ENCODE results near the gene SMARCB1. TPM values are rescaled to one million over a fixed set of nuclear protein-coding genes. Genes with fewer than 3 reads are reported as not detected.

The SMARCB1 gene
- total and polyA plus RNA-seq, 7 donors: 25.0 to 85.7 (median 43.9) TPM

DNA sequence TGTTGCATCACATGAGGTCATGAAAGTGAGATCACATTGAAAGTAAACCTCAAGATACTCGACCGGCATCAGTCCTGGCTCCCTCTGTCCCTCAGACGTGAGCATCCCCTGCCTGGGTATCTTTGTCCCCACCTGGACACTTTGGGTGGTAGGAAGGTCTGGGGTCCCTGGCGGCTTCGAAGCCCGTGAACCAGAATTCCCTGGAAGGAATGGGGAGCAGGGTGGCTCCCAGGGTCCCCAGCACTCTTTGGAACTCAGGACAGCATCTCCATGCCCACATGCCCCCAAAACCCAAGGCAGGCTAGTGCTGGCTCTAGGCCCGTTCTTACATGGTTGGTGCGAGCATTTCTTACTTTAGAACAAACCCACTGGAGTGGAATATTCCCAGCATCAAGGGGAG lies 44.5 kb downstream of the SMARCB1 start:
- 86 to 94% methylated on average over 8 of the region's 8 CpGs for WGBS, 2 donors
- H3K4me3 ChIP-seq: no peak overlapping the region
- intact Hi-C loops (cut with DNase I): no loop called here

DNA sequence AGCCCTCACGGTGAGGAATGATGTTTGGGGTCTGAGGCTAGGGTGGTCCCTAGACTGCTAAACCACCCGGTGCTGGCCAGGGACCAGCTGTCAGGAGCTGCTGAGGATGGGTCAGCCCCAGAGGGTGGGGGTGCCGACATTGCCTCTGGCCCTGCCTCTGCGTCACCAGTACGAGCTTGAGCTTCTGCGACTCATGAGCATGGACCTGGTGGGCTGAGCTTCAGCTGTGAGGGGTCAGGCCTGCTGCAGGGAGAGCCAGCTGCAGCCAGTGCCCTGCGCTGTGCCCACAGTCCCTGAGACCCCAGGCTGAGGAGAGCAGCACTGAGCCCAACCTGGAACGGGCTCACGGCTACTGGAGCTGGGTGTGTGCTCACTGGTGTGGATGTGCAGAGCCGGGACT lies 45.0 kb downstream of the SMARCB1 start:
- 87 to 91% methylated on average over 10 of the region's 10 CpGs for WGBS, 2 donors
- DNase-seq: peak; percentile 39
- Histone ChIP-seq H3K9me3 (no peaks in the 10 kb centered on the region), H3K27ac (no peak overlapping the region), H3K4me3 (no peak overlapping the region), H3K27me3 (no peaks in the 10 kb centered on the region), H3K36me3 (peaks cover 12 to 72% (median 31%) of the 10 kb centered on the region in 4 donors), H3K4me1 (peaks cover 0 to 7% (median 3%) of the 10 kb centered on the region in 4 donors)
- TF ChIP-seq EP300 (IDR thresholded peaks at IDR 0.05) (no peak), POLR2AphosphoS5 (IDR thresholded peaks at IDR 0.05) (no peak), POLR2A (IDR thresholded peaks at IDR 0.05) (no peak)
- TF ChIP-seq, protein P1, sequence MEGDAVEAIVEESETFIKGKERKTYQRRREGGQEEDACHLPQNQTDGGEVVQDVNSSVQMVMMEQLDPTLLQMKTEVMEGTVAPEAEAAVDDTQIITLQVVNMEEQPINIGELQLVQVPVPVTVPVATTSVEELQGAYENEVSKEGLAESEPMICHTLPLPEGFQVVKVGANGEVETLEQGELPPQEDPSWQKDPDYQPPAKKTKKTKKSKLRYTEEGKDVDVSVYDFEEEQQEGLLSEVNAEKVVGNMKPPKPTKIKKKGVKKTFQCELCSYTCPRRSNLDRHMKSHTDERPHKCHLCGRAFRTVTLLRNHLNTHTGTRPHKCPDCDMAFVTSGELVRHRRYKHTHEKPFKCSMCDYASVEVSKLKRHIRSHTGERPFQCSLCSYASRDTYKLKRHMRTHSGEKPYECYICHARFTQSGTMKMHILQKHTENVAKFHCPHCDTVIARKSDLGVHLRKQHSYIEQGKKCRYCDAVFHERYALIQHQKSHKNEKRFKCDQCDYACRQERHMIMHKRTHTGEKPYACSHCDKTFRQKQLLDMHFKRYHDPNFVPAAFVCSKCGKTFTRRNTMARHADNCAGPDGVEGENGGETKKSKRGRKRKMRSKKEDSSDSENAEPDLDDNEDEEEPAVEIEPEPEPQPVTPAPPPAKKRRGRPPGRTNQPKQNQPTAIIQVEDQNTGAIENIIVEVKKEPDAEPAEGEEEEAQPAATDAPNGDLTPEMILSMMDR (IDR thresholded peaks at IDR 0.05): no peak
- intact Hi-C loops (cut with DNase I): no loop called here

More for the DNA sequence above, 44.5 kb downstream of the SMARCB1 start:
- TF ChIP-seq, protein P1 (IDR thresholded peaks at IDR 0.05): no peak
- no peak for TF ChIP-seq POLR2AphosphoS5 (IDR thresholded peaks at IDR 0.05)
- no peak for TF ChIP-seq EP300 (IDR thresholded peaks at IDR 0.05)
- no peak for TF ChIP-seq POLR2A (IDR thresholded peaks at IDR 0.05)
- H3K4me1 ChIP-seq: peaks cover 0 to 7% (median 3%) of the 10 kb centered on the region in 4 donors
- no peaks in the 10 kb centered on the region for H3K9me3 ChIP-seq
- no peak overlapping the region for H3K27ac ChIP-seq
- DNase-seq: peak; percentile 26
- H3K27me3 ChIP-seq: no peaks in the 10 kb centered on the region
- peaks cover 16 to 75% (median 35%) of the 10 kb centered on the region in 4 donors for H3K36me3 ChIP-seq

DNA sequence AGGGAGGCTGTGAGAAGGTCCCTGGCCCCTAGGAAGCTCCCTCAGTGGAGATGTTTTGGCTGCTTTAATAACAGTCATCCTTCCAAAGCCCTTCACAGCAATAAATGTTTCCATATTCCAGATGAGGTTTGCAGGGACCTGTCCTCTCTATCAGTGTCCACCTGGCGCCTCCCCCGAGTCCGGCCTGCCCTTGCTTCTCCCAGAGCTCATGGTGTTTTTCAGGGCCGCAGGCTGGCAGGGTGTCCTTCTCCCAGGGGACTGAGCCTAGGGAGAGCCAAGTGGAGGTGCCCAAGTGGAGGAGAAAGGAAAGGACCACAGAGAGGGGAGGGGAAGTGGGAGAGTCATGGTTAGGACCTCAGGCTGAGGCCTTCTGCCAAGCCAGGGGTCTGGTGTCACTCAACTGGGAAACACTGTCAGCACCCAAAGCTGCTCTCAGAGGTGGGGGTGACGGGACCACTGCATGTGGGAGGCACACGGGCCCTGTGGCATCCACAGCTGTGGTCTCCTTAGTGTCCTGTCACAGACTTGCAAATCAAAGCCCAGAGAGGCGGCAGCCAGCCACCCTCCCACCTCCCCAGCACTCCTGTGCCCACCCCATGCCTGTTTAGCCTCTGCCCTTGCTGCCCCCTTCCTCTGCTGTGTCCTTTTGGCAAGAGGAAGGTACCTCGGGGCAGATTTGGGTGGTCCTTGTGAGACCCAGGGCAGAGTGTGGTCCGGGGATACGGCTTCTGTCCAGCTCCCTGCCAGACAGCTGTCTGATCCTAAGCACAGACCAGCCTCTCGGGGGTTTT lies 45.7 kb downstream of the SMARCB1 start:
- DNase-seq: peak; percentile 58
- Histone ChIP-seq H3K4me3 (no peak overlapping the region), H3K9me3 (no peaks in the 10 kb centered on the region), H3K4me1 (peaks cover 0 to 7% (median 3%) of the 10 kb centered on the region in 4 donors), H3K27me3 (no peaks in the 10 kb centered on the region), H3K27ac (no peak overlapping the region), H3K36me3 (peaks cover 9 to 65% (median 24%) of the 10 kb centered on the region in 4 donors)
- TF ChIP-seq POLR2A (IDR thresholded peaks at IDR 0.05) (no peak), POLR2AphosphoS5 (IDR thresholded peaks at IDR 0.05) (no peak), EP300 (IDR thresholded peaks at IDR 0.05) (no peak)
- intact Hi-C loops (cut with DNase I): no loop called here
- 83% methylated on average over 11 of the region's 11 CpGs for whole genome bisulfite sequencing, 2 donors

DNA sequence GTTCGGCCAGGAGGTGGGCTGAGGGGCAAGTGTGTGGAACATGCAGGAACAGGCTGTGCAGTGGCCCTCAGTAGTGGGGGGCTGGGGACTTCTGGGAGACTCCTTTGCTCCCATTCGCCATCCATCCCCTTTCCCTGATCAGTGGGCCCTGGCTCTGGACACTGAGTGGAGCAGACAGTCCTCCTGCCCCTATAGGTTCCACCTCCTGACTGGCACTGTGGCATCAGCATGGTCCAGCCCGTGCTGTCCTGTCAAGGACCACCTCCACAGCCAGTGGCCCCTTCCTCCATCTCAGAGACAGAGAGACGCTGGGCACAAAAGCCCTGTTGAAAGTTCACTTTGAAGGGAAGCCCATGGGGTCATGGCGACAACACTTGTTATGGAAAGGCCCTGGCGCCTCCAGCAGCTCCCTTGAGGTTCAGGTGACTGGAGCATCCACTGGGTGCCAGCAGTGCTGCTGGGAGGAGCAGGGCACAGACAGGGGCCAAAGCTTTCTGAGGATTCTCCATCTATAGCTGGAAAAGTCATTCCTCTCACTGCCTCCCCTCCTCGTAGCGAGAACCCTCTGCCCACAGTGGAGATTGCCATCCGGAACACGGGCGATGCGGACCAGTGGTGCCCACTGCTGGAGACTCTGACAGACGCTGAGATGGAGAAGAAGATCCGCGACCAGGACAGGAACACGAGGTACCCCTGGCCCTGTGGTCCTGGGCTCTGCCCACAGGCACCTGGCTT lies 46.4 kb downstream of the SMARCB1 start:
- Histone ChIP-seq H3K27ac (no peak overlapping the region), H3K9me3 (no peaks in the 10 kb centered on the region), H3K4me3 (no peak overlapping the region), H3K36me3 (peaks cover 2 to 60% (median 18%) of the 10 kb centered on the region in 4 donors), H3K27me3 (no peaks in the 10 kb centered on the region), H3K4me1 (peaks cover 0 to 9% (median 7%) of the 10 kb centered on the region in 4 donors)
- intact Hi-C loops (cut with DNase I): no loop called here
- peak; percentile 57 for DNase-seq
- TF ChIP-seq POLR2A (IDR thresholded peaks at IDR 0.05) (no peak), EP300 (IDR thresholded peaks at IDR 0.05) (no peak), POLR2AphosphoS5 (IDR thresholded peaks at IDR 0.05) (no peak)
- TF ChIP-seq, protein P1 (IDR thresholded peaks at IDR 0.05): no peak
- 90 to 95% methylated on average over 16 of the region's 16 CpGs for WGBS, 2 donors

DNA sequence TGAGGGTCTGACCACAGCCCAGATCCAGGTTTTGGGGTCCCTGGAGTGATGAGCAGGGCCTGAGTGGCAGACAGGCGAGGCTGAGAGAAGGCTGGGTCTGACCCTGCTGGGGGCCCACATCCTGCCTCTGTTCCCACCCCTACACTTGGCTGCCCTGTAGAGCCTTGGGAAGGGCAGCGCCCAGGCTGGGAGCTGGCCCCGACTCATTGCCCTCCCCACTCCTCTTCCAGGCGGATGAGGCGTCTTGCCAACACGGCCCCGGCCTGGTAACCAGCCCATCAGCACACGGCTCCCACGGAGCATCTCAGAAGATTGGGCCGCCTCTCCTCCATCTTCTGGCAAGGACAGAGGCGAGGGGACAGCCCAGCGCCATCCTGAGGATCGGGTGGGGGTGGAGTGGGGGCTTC lies 47.1 kb downstream of the SMARCB1 start:
- peaks cover 0 to 53% (median 15%) of the 10 kb centered on the region in 4 donors for H3K36me3 ChIP-seq
- no peak overlapping the region for H3K27ac ChIP-seq

More for the DNA sequence above, 47.1 kb downstream of the SMARCB1 start:
- Histone ChIP-seq H3K27me3 (no peaks in the 10 kb centered on the region), H3K4me3 (no peak overlapping the region), H3K9me3 (no peaks in the 10 kb centered on the region), H3K4me1 (peaks cover 0 to 17% (median 14%) of the 10 kb centered on the region in 4 donors)
- TF ChIP-seq POLR2A (IDR thresholded peaks at IDR 0.05) (no peak), POLR2AphosphoS5 (IDR thresholded peaks at IDR 0.05) (no peak), EP300 (IDR thresholded peaks at IDR 0.05) (no peak)
- TF ChIP-seq, protein P1 (IDR thresholded peaks at IDR 0.05): no peak
- intact Hi-C loops (cut with DNase I): no loop called here
- WGBS, 2 donors: 84 to 89% methylated on average over 13 of the region's 13 CpGs
- DNase-seq: peak; percentile 57

Measured in sigmoid colon (tissue), 7 donors.